Brain pericyte (primary cell): ENCODE data around the gene TBXA2R.

Experiments used
- DNase-seq: peaks from one replicate; pipeline ENCODE4 v3.0.0-alpha.2; 2012; ENCODE audit warnings: low read depth, low spot score

Gene TBXA2R

GRCh38 chr19:3619631-3620012 is 12.9 kb upstream of the TBXA2R start:
- DNase-seq, result no peak

- DNase-seq, result no peak
These were observed 12.3 kb upstream of the TBXA2R start for GRCh38 chr19:3618811-3619630.

GRCh38 chr19:3618144-3618810 is 11.6 kb upstream of the TBXA2R start:
- DNase-seq, result no peak

- no peak for DNase-seq
These were observed 10.8 kb upstream of the TBXA2R start for GRCh38 chr19:3617463-3617862.

GRCh38 chr19:3615524-3616135 is 9.0 kb upstream of the TBXA2R start:
- DNase-seq, result no peak

GRCh38 chr19:3614858-3615505 is 8.3 kb upstream of the TBXA2R start:
- no peak for DNase-seq

GRCh38 chr19:3613818-3614661 is 7.4 kb upstream of the TBXA2R start:
- DNase-seq, result no peak

GRCh38 chr19:3612901-3613741 is 6.4 kb upstream of the TBXA2R start:
- no peak for DNase-seq

- no peak for DNase-seq
These were observed 5.7 kb upstream of the TBXA2R start for GRCh38 chr19:3612330-3612729.

- DNase-seq, result no peak
These were observed 5.2 kb upstream of the TBXA2R start for GRCh38 chr19:3611841-3612240.

- DNase-seq, result no peak
These were observed 4.4 kb upstream of the TBXA2R start for GRCh38 chr19:3610745-3611717.

- DNase-seq, result no peak
These were observed 3.4 kb upstream of the TBXA2R start for GRCh38 chr19:3609779-3610719.

GRCh38 chr19:3608750-3609322 is 2.2 kb upstream of the TBXA2R start:
- DNase-seq, result no peak

- no peak for DNase-seq
These were observed 1.5 kb upstream of the TBXA2R start for GRCh38 chr19:3608079-3608641.

GRCh38 chr19:3607303-3608078 is 816 bp upstream of the TBXA2R start:
- no peak for DNase-seq

- DNase-seq, result no peak
These were observed 443 bp downstream of the TBXA2R start for GRCh38 chr19:3606174-3606689.
